SK-N-SH treated with all-trans-retinoic acid at 6 μM for 48 hours (cell line): Measurements from ENCODE around the gene ARMC7.

Experiments
- PPARA ChIP-seq: fragments of 250-450 bp; sonication (Bioruptor Pico); IDR thresholded peaks from 2 replicates; pipeline ENCODE4 v1.5.0; 2020; ENCODE audit warnings: mild to moderate bottlenecking, borderline replicate concordance
- SNAI2 ChIP-seq: fragments of 250-450 bp; sonication (Bioruptor Pico); IDR thresholded peaks from 2 replicates; pipeline ENCODE4 v1.5.0; 2020; ENCODE audit warnings: mild to moderate bottlenecking, moderate library complexity
- ZFP3 ChIP-seq: fragments of 250-450 bp; sonication (Bioruptor Pico); IDR thresholded peaks from 2 replicates; pipeline ENCODE4 v1.5.0; 2020; ENCODE audit warnings: mild to moderate bottlenecking, moderate library complexity

GRCh38 chr17:75108193-75108592, 1.6 kb upstream of the ARMC7 start:
- no peak for TF ChIP-seq PPARA (CRISPR knock-in tag)
- TF ChIP-seq ZFP3 (CRISPR knock-in tag) = no peak
- TF ChIP-seq SNAI2 = no peak
